Measurements from ENCODE around the gene SLC50A1. TPM values are rescaled to one million over a fixed set of nuclear protein-coding genes. Genes with fewer than 3 reads are reported as not detected.
A peak's percentile ranks its signal among the peaks of the same experiment; 100 is the strongest.

The SLC50A1 gene
- total and polyA plus RNA-seq, 9 of the 15 experiments (the other 6 are each of a cell fraction or from before 2014, with no cell fraction given), result 46.5 to 132 (median 91.9) TPM

GRCh38 chr1:155145491-155145890, 9.8 kb downstream of the SLC50A1 start:
- no peaks in the 10 kb centered on the region for H3K9me1 ChIP-seq (ENCODE audit: control insufficient read depth, insufficient read depth, low read length)
- POLR2A ChIA-PET, result interaction anchor here (0.6 to 2.3 kb wide), 3 partner anchors 10 to 108 kb away, joined by 3 to 7 read pairs (median 4); partner anchors contain the start of gene SLC50A1
- no peak overlapping the region for H3K4me2 ChIP-seq (ENCODE audit: insufficient read depth, low read length)
- H3K27me3 ChIP-seq (ENCODE audit: control insufficient read depth in 2 of 2, insufficient read depth in 2 of 2, low read length in 2 of 2), result no peaks in the 10 kb centered on the region
- ATAC-seq, result peak; percentile 57; the same call in 1 of the 3 replicates
- H3K4me1 ChIP-seq (replicated peaks in 1 of 2; ENCODE audit: control insufficient read depth in 2 of 2, insufficient read depth in 2 of 2, low read length in 2 of 2), result peaks cover 0 to 2% of the 10 kb centered on the region in 2 experiments; a peak in 2 of 5 replicates
- H3K4me3 ChIP-seq, result no peak overlapping the region
- TF ChIP-seq SFPQ (IDR thresholded peaks at IDR 0.05; ENCODE audit: low read depth, low read length) (no peak), ARID2 (IDR thresholded peaks at IDR 0.05) (no peak), MYNN (IDR thresholded peaks at IDR 0.05) (no peak), MYNN (CRISPR knock-in tag; IDR thresholded peaks at IDR 0.05) (no peak), BCOR (IDR thresholded peaks at IDR 0.05) (no peak), STAT6 (CRISPR knock-in tag; IDR thresholded peaks at IDR 0.05) (no peak), CTCF (IDR thresholded peaks at IDR 0.05 in 2 of 3, conservative IDR thresholded peaks at IDR 0.05 in 1 of 3; ENCODE audit: insufficient read depth in 2 of 3, low read depth in 1 of 3, low read length in 3 of 3) (peak; percentile 31 to 33 (median 33); a peak in 4 of 6 replicates), PML (IDR thresholded peaks at IDR 0.05; ENCODE audit: low read length) (no peak)
- in situ Hi-C loops (cut with MboI) (no loop called here), intact Hi-C loops (cut with micrococcal nuclease) (no loop called here)
- H3K9ac ChIP-seq (ENCODE audit: insufficient read depth in 1 of 2, low read depth in 2 of 2, low read length in 2 of 2), result no peak overlapping the region
- no peaks in the 10 kb centered on the region for H4K20me1 ChIP-seq (replicated peaks; ENCODE audit: control insufficient read depth, insufficient read depth, low read length)
- CTCF ChIA-PET (ENCODE audit: low intra/inter-chr PET ratio), result no interaction called here
- DNase-seq (ENCODE audit: extremely low read depth in 1 of 4, low spot score in 3 of 4), result peak in 1 of 4 experiments; percentile 34
- FAIRE-seq, result no peak
- 15% methylated on average over 3 of the region's 3 CpGs for WGBS (ENCODE audit: insufficient coverage, low coverage, missing lambda C conversion rate)
- peaks cover 7% of the 10 kb centered on the region; the same call in 1 of the 2 replicates for H3K9me3 ChIP-seq (replicated peaks; ENCODE audit: control insufficient read depth, insufficient read depth, low read depth, low read length)
- H3K36me3 ChIP-seq (ENCODE audit: control insufficient read depth, insufficient read depth, low read length), result no peaks in the 10 kb centered on the region
- H2AFZ ChIP-seq (ENCODE audit: low read depth, low read length), result no peak overlapping the region
- H3K79me2 ChIP-seq (ENCODE audit: control insufficient read depth, insufficient read depth, low read length), result no peaks in the 10 kb centered on the region
- no TSS peak for BruUV-seq (replicated peaks)
- H3K27ac ChIP-seq (ENCODE audit: extremely low read depth, low read depth, low read length), result no peak overlapping the region

Data from K562 (cell line).